K562 (cell line): ENCODE data around the gene FAM120B. TPM values are rescaled to one million over a fixed set of nuclear protein-coding genes. Genes with fewer than 3 reads are reported as not detected.

Experiments
- HMG20A ChIP-seq: fragments of 450-650 bp; formaldehyde crosslinking; conservative IDR thresholded peaks from 2 replicates; pipeline ENCODE4 v1.4.0; 2020; ENCODE audit warnings: mild to moderate bottlenecking, mixed read lengths
- MGA ChIP-seq: fragments of 450-650 bp; IDR thresholded peaks from 2 replicates; pipeline ENCODE4 v1.6.1; 2016; ENCODE audit warnings: mild to moderate bottlenecking, moderate library complexity
- RBM22 ChIP-seq: fragments of 200-400 bp; formaldehyde crosslinking; IDR thresholded peaks from 2 replicates; pipeline ENCODE4 v1.6.1; 2018; ENCODE audit warnings: low read length, low read depth; ENCODE audit not compliant: poor library complexity, severe bottlenecking
- polyA plus RNA-seq, 8 experiments: library from polyadenylated mRNA; depleted of rRNA in 4 of 8; stranded (reverse) in 5 of 8; unstranded in 3 of 8; fragments of >200 nt; fragmentation: Nextera tagmentation in 2 of 8; fragmentation: Illumina TruSeq in 1 of 8; extraction: Ambion mirVana in 2 of 8; extraction: Trizol in 1 of 8; gene quantifications; 2 replicates each; pipeline versions ENCODE4 v1.2.1 to v1.2.3, GENCODE V29; 2011 to 2014; ENCODE audit warnings: inconsistent platforms in 1 of 8, missing spikeins in 1 of 8
- total RNA-seq, 7 experiments: library from RNA; depleted of rRNA in 6 of 7; stranded (reverse); fragments of >200 nt in 6 of 7; fragmentation: Illumina TruSeq in 2 of 7; extraction: Trizol in 2 of 7; gene quantifications; 2 replicates each; pipeline versions ENCODE4 v1.2.1 to v1.2.3, GENCODE V29; 2011 to 2021; ENCODE audit warnings: low replicate concordance in 1 of 7

FAM120B gene
- total and polyA plus RNA-seq, 9 of the 15 experiments (the other 6 are each of a cell fraction or from before 2014, with no cell fraction given), result 3.5 to 22.6 (median 14.7) TPM

- TF ChIP-seq MGA (no peak), RBM22 (no peak), HMG20A (CRISPR knock-in tag) (no peak)
These were observed 81.6 kb downstream of the FAM120B start (continued) for GRCh38 chr6:170388113-170388512.
